ENCODE results near the gene FRK.

FRK gene

DNA sequence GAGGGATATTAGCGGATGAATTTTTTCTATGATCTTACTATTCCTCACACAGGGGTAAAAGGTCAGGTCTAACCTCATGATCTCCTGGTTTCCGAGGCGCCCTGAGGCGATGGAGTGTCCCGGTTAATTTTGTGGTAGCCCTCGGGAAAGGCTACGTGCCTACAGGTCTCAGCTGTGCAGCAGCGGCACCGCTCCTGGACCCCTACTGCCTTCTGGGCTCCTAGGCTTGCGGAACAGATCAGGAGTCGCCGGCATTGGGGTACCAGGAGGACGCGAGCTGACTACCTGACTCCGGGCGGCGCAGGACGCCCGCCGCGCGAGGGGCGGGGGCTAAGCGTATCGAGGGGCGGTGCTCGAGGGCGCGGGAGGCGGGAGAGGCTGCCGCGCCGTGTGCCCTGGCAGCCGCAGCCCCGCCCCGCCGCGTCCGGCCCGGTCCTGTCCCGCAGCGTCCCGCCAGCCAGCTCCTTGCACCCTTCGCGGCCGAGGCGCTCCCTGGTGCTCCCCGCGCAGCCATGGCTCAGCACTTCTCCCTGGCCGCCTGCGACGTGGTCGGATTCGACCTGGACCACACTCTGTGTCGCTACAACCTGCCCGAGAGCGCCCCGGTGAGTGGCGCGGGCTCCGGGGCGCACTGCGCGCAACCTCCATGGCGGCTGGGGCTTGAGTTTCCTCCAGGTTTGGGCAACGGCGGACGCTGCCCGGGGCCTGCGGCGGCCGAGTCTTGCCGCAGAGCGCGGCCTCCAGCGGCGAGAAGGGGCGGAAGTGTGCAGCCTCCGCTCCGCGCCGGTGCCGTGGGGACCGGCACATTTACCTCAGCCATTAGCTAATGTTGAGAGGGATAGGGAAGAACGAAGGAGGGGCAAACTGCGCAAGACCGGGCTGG is 40.0 kb upstream of the FRK start, which contains the start of gene NT5DC1:
Gene NT5DC1 (plus strand): TSS at position 435 of the 883 bp plus-strand sequence. CDS start 78 bp downstream, at position 513.
- no peak within 1 kb of the TSS for H2BK12ac ChIP-seq (ENCODE audit: low read length)
- H3K27me3 ChIP-seq (ENCODE audit: control insufficient read depth in 3 of 3, insufficient read depth in 3 of 3, low read depth in 1 of 3, low read length in 3 of 3): peaks cover 0 to 21% (median 0%) of the 10 kb centered on the region in 3 experiments
- peak within 1 kb of the TSS; percentile 98 for H3K23ac ChIP-seq (ENCODE audit: low read depth, low read length, poor library complexity)
- H3K27ac ChIP-seq (replicated peaks; ENCODE audit: low read length): peak within 1 kb of the TSS; percentile 92
- H3K4me2 ChIP-seq (ENCODE audit: insufficient read depth, low read length, poor library complexity, severe bottlenecking): peak within 1 kb of the TSS; percentile 66
- peak within 1 kb of the TSS; percentile 25 for H2BK120ac ChIP-seq (ENCODE audit: low read depth, low read length)
- H3K18ac ChIP-seq (ENCODE audit: low read length): peak within 1 kb of the TSS; percentile 99
- H4K8ac ChIP-seq (ENCODE audit: low read depth, low read length): peak within 1 kb of the TSS; percentile 90
- H3K4me1 ChIP-seq (ENCODE audit: control insufficient read depth in 2 of 2, insufficient read depth in 1 of 2, low read depth in 1 of 2, low read length in 2 of 2): peaks cover 5 to 8% of the 10 kb centered on the region in 2 donors
- no peaks in the 10 kb centered on the region for H3K79me1 ChIP-seq (ENCODE audit: low read depth, low read length)
- H3K9me3 ChIP-seq (replicated peaks in 1 of 2; ENCODE audit: control insufficient read depth in 2 of 2, insufficient read depth in 1 of 2, low read depth in 1 of 2, low read length in 2 of 2): peaks cover 0 to 1% of the 10 kb centered on the region in 2 donors
- H2BK5ac ChIP-seq (ENCODE audit: low read length): peak within 1 kb of the TSS; percentile 94
- H3K4ac ChIP-seq (ENCODE audit: low read length): no peak within 1 kb of the TSS
- DNase-seq (ENCODE audit: low spot score): peak; percentile 75
- H2AFZ ChIP-seq (ENCODE audit: low read length): peak within 1 kb of the TSS; percentile 100
- H4K91ac ChIP-seq (ENCODE audit: low read depth, low read length, poor library complexity): peak within 1 kb of the TSS; percentile 88
- H3K4me3 ChIP-seq (ENCODE audit: low read length in 2 of 2): peak within 1 kb of the TSS; percentile 90 to 97
- no peaks in the 10 kb centered on the region for H3K36me3 ChIP-seq (replicated peaks in 1 of 2; ENCODE audit: control insufficient read depth in 2 of 2, insufficient read depth in 2 of 2, low read length in 2 of 2)
- no peak within 1 kb of the TSS for H2AK5ac ChIP-seq (ENCODE audit: low read depth, low read length)
- no CpG with 5 or more reads among the region's 87 CpGs for WGBS, 2 donors (ENCODE audit: extremely low coverage in 2 of 2, insufficient read length in 2 of 2, insufficient replicate concordance in 1 of 2)
- peak within 1 kb of the TSS; percentile 95 for H3K9ac ChIP-seq (ENCODE audit: low read depth, low read length, poor library complexity)
- peak within 1 kb of the TSS; percentile 86 for H2BK15ac ChIP-seq (ENCODE audit: low read length)
- peak within 1 kb of the TSS; percentile 97 for H3K14ac ChIP-seq (ENCODE audit: low read length)

DNA sequence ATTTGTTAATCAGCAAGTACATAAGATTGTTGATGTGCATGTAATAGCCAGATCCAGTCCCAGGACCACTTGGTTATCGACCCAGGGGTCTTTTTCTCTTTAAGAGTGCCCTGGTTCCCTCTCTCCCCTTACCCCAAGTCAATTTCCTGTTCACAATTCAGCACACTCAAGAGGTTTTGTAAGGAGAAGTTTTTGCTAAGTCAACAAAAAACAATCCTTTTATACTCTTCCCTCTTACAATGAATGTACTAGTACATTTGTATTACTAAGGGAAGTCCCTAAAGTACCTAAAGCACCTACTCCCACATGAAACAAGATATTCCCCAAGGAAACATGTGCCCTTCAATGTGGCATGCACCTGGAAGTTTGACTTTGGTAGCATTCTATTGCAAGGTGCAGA is 38.3 kb upstream of the FRK start:
- Histone ChIP-seq H3K4me2 (ENCODE audit: insufficient read depth, low read length, poor library complexity, severe bottlenecking) (no peak overlapping the region), H3K79me1 (ENCODE audit: low read depth, low read length) (no peaks in the 10 kb centered on the region), H3K9ac (ENCODE audit: low read depth, low read length, poor library complexity) (no peak overlapping the region), H2AFZ (ENCODE audit: low read length) (no peak overlapping the region), H2BK15ac (ENCODE audit: low read length) (no peak overlapping the region), H4K91ac (ENCODE audit: low read depth, low read length, poor library complexity) (no peak overlapping the region), H2BK120ac (ENCODE audit: low read depth, low read length) (no peak overlapping the region), H3K4me1 (ENCODE audit: control insufficient read depth in 2 of 2, insufficient read depth in 1 of 2, low read depth in 1 of 2, low read length in 2 of 2) (peaks cover 5% of the 10 kb centered on the region in 2 donors), H3K27ac (replicated peaks; ENCODE audit: low read length) (no peak overlapping the region), H3K18ac (ENCODE audit: low read length) (no peak overlapping the region), H2BK5ac (ENCODE audit: low read length) (no peak overlapping the region), H2AK5ac (ENCODE audit: low read depth, low read length) (no peak overlapping the region), H3K36me3 (replicated peaks in 1 of 2; ENCODE audit: control insufficient read depth in 2 of 2, insufficient read depth in 2 of 2, low read length in 2 of 2) (no peaks in the 10 kb centered on the region), H3K4me3 (ENCODE audit: low read length in 2 of 2) (no peak overlapping the region), H3K9me3 (replicated peaks in 1 of 2; ENCODE audit: control insufficient read depth in 2 of 2, insufficient read depth in 1 of 2, low read depth in 1 of 2, low read length in 2 of 2) (peaks cover 0 to 1% of the 10 kb centered on the region in 2 donors), H4K8ac (ENCODE audit: low read depth, low read length) (no peak overlapping the region), H2BK12ac (ENCODE audit: low read length) (no peak overlapping the region), H3K27me3 (ENCODE audit: control insufficient read depth in 3 of 3, insufficient read depth in 3 of 3, low read depth in 1 of 3, low read length in 3 of 3) (peaks cover 0 to 21% (median 0%) of the 10 kb centered on the region in 3 experiments), H3K4ac (ENCODE audit: low read length) (no peak overlapping the region), H3K14ac (ENCODE audit: low read length) (no peak overlapping the region), H3K23ac (ENCODE audit: low read depth, low read length, poor library complexity) (no peak overlapping the region)
- WGBS, 2 donors (ENCODE audit: extremely low coverage in 2 of 2, insufficient read length in 2 of 2, insufficient replicate concordance in 1 of 2): no CpG with 5 or more reads among the region's 1 CpG
- no peak for DNase-seq (ENCODE audit: low spot score)

- Histone ChIP-seq H3K14ac (ENCODE audit: low read length) (no peak overlapping the region), H3K4me1 (ENCODE audit: control insufficient read depth in 2 of 2, insufficient read depth in 1 of 2, low read depth in 1 of 2, low read length in 2 of 2) (peaks cover 3 to 5% of the 10 kb centered on the region in 2 donors), H3K4me2 (ENCODE audit: insufficient read depth, low read length, poor library complexity, severe bottlenecking) (no peak overlapping the region), H3K23ac (ENCODE audit: low read depth, low read length, poor library complexity) (no peak overlapping the region), H2BK120ac (ENCODE audit: low read depth, low read length) (no peak overlapping the region), H2AK5ac (ENCODE audit: low read depth, low read length) (no peak overlapping the region), H3K4ac (ENCODE audit: low read length) (no peak overlapping the region), H3K9me3 (replicated peaks in 1 of 2; ENCODE audit: control insufficient read depth in 2 of 2, insufficient read depth in 1 of 2, low read depth in 1 of 2, low read length in 2 of 2) (peaks cover 0 to 1% of the 10 kb centered on the region in 2 donors), H2BK5ac (ENCODE audit: low read length) (no peak overlapping the region), H3K27me3 (ENCODE audit: control insufficient read depth in 3 of 3, insufficient read depth in 3 of 3, low read depth in 1 of 3, low read length in 3 of 3) (peaks cover 0 to 21% (median 0%) of the 10 kb centered on the region in 3 experiments), H3K18ac (ENCODE audit: low read length) (no peak overlapping the region), H4K8ac (ENCODE audit: low read depth, low read length) (no peak overlapping the region), H3K36me3 (replicated peaks in 1 of 2; ENCODE audit: control insufficient read depth in 2 of 2, insufficient read depth in 2 of 2, low read length in 2 of 2) (no peaks in the 10 kb centered on the region), H2AFZ (ENCODE audit: low read length) (no peak overlapping the region), H4K91ac (ENCODE audit: low read depth, low read length, poor library complexity) (no peak overlapping the region), H3K4me3 (ENCODE audit: low read length in 2 of 2) (no peak overlapping the region), H2BK15ac (ENCODE audit: low read length) (no peak overlapping the region), H3K79me1 (ENCODE audit: low read depth, low read length) (no peaks in the 10 kb centered on the region), H3K27ac (replicated peaks; ENCODE audit: low read length) (no peak overlapping the region), H2BK12ac (ENCODE audit: low read length) (no peak overlapping the region), H3K9ac (ENCODE audit: low read depth, low read length, poor library complexity) (no peak overlapping the region)
- DNase-seq (ENCODE audit: low spot score): no peak
- no CpG with 5 or more reads among the region's 2 CpGs for WGBS, 2 donors (ENCODE audit: extremely low coverage in 2 of 2, insufficient read length in 2 of 2, insufficient replicate concordance in 1 of 2)
These were observed 36.5 kb upstream of the FRK start for GRCh38 chr6:116096979-116097816.
